Skeletal muscle satellite cell (primary cell): ENCODE data around the gene TRAFD1. TPM values are rescaled to one million over a fixed set of nuclear protein-coding genes. Genes with fewer than 3 reads are reported as not detected.

Experiments used
- H3K27me3 ChIP-seq: 2 replicates; pipeline ENCODE4 v1.7.0; 2013; ENCODE audit warnings: low read length; ENCODE audit not compliant: control insufficient read depth, insufficient read depth
- H3K36me3 ChIP-seq: 2 replicates; pipeline ENCODE4 v1.7.0; 2013; ENCODE audit warnings: mild to moderate bottlenecking, control low read depth, low read length; ENCODE audit not compliant: insufficient read depth
- H3K4me1 ChIP-seq: 2 replicates; pipeline ENCODE4 v1.7.0; 2013; ENCODE audit warnings: low read length; ENCODE audit not compliant: control insufficient read depth, insufficient read depth
- H3K4me2 ChIP-seq: 2 replicates; pipeline ENCODE4 v1.7.0; 2013; ENCODE audit warnings: mild to moderate bottlenecking, low read length
- H3K4me3 ChIP-seq: 2 replicates; pipeline ENCODE4 v1.7.0; 2013; ENCODE audit warnings: low read length
- H3K9ac ChIP-seq: 2 replicates; pipeline ENCODE4 v1.7.0; 2013; ENCODE audit warnings: mild to moderate bottlenecking, low read depth, low read length, moderate library complexity
- H3K9me3 ChIP-seq: replicated peaks from 2 replicates; pipeline ENCODE4 v1.7.0; 2013; ENCODE audit warnings: mild to moderate bottlenecking, control low read depth, low read length
- small RNA-seq: library from RNA; depleted of rRNA; stranded (forward); fragments of <200 nt; gene quantifications from one replicate; pipeline ENCODE3, GENCODE V24; 2012

The TRAFD1 gene

DNA sequence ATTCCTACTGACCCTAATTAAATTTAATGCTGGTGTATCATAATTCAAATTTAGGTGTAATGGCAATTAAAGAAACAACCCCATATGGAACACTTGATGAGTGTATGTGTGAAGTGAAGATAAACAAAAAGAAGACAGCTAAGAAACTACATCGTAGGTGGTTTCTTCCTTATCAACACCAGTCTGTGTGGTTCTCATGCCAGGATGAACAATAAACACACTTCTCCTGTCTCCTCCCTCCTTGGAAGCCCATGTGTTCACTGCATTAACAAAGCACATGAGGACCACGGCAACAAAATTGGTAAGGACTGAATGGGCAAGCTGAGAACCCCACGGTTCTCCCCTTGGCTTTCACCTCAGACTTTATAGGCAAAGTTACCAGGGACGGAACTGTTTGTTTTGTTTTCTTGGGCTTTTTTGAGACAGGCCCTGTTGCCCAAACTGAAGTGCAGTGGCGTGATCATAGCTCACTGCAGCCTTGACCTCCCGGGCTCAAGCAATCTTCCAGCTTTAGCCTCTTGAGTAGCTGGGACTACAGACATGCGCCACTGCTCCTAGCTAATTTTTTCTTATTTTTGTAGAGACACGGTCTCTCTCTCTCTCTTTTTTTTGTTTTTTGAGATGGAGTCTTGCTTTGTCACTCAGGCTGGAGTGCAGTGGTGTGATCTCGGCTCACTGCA, 71.0 kb downstream of the TRAFD1 start:
- no peaks in the 10 kb centered on the region for H3K27me3 ChIP-seq
- no peaks in the 10 kb centered on the region for H3K9me3 ChIP-seq
- no peaks in the 10 kb centered on the region for H3K4me1 ChIP-seq
- no peak overlapping the region for H3K4me2 ChIP-seq
- H3K9ac ChIP-seq, result no peak overlapping the region
- no peak overlapping the region for H3K4me3 ChIP-seq
- H3K36me3 ChIP-seq, result peaks cover 61% of the 10 kb centered on the region

DNA sequence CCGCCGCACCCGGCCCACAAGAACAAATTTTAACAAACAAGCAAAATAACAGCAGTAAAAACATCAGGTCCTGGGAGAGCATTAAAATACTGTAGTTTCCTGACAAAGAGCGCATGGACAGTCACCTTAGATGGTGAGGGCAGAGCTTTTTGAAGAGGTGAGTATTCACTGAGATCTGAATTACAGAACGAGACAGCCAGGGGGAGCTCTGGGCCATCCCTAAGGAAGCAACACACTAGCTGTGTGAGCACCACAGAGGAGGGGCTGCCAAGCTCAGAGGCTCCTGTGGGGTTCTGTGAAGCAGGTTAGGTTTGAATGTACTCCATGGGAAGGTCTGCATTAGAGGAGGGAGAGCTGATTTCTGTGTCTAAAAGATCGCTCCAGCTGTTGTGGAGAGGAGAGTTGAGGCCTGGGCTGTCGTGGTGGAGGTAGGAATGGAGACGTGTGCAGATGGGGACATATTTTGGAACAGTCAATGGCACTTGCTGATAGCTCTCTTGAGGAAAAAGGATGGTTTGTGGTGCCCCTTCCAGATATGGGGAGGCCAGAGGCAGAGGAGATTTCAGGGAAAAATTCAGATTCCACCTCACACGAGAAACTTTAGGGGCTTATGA, 72.9 kb downstream of the TRAFD1 start:
- Histone ChIP-seq H3K4me2 (no peak overlapping the region), H3K9me3 (no peaks in the 10 kb centered on the region), H3K36me3 (peaks cover 54% of the 10 kb centered on the region), H3K4me3 (no peak overlapping the region), H3K9ac (no peak overlapping the region), H3K27me3 (no peaks in the 10 kb centered on the region), H3K4me1 (no peaks in the 10 kb centered on the region)

DNA sequence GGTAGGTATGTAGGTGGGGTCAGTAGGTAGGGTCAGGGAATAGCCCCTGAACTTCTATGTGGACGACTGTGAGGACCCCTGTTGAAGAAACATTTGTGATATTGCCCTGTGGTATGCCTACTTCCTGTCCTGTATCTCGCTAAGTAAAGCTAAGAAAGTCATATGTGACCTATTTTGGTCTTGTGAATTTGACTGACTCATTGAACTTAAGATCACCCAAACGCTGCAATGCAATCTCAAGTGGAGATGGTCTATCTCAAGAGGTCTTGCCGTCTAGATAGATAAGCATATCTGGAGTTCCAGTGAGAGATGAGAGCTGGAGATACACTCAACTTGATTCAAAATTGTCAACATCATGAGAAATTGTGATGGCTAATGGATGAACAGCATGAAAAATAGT, 73.8 kb downstream of the TRAFD1 start:
- Histone ChIP-seq H3K27me3 (no peaks in the 10 kb centered on the region), H3K9ac (no peak overlapping the region), H3K4me3 (no peak overlapping the region), H3K9me3 (no peaks in the 10 kb centered on the region), H3K4me2 (no peak overlapping the region), H3K36me3 (peaks cover 54% of the 10 kb centered on the region), H3K4me1 (no peaks in the 10 kb centered on the region)

Small RNA genes lying within 50 kb of the gene (small RNA-seq; reads per million reads assigned to genes)
- gene RF00019, result not detected
